GM12875 (cell line): Measurements from ENCODE around the gene CSGALNACT2.

ENCODE experiments used
- H3K4me3 ChIP-seq: one replicate; pipeline ENCODE4 v1.5.1; 2011; ENCODE audit warnings: low read depth, low read length, control low read depth
- TF ChIP-seq, protein P1 (sequence below): IDR thresholded peaks from 2 replicates; pipeline ENCODE4 v1.5.1; 2011; ENCODE audit warnings: low read depth, mild to moderate bottlenecking, control low read depth, inconsistent platforms, low read length, moderate library complexity, borderline replicate concordance; ENCODE audit not compliant: insufficient read depth

CSGALNACT2 gene

DNA sequence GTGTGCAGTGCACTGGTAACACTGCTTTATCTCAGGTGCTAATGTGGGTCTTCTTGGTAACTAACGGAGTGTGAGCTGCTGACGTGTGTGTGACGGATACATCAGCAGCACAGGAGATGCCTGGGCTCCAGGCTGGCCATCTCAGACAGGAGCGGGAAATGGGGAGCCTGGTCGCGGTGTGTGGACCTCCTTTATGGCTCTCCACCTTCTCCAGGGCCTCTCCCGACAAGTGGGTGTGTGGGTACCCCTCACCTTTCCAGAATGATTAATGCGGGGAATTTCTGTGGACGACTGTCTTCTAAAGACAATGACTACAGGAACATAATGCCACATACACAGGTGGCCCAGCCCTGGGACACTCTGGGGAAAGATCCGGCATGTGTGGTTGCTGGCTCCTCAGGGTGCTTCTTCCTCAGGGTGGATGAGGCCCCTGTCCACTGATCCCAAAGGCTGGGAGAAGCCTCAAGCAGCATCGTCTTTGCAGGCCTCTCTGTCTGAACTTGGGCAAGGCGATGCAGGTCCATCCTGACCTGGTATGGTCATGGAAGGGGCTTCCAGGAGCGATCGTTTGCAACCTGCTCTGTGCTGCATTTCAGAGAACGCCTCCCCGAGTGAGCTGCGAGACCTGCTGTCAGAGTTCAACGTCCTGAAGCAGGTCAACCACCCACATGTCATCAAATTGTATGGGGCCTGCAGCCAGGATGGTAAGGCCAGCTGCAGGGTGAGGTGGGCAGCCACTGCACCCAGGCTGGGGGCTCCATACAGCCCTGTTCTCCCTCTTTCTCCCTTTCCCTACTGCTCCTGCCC is 20.3 kb upstream of the CSGALNACT2 start:
- TF ChIP-seq, protein P1, sequence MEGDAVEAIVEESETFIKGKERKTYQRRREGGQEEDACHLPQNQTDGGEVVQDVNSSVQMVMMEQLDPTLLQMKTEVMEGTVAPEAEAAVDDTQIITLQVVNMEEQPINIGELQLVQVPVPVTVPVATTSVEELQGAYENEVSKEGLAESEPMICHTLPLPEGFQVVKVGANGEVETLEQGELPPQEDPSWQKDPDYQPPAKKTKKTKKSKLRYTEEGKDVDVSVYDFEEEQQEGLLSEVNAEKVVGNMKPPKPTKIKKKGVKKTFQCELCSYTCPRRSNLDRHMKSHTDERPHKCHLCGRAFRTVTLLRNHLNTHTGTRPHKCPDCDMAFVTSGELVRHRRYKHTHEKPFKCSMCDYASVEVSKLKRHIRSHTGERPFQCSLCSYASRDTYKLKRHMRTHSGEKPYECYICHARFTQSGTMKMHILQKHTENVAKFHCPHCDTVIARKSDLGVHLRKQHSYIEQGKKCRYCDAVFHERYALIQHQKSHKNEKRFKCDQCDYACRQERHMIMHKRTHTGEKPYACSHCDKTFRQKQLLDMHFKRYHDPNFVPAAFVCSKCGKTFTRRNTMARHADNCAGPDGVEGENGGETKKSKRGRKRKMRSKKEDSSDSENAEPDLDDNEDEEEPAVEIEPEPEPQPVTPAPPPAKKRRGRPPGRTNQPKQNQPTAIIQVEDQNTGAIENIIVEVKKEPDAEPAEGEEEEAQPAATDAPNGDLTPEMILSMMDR = no peak

DNA sequence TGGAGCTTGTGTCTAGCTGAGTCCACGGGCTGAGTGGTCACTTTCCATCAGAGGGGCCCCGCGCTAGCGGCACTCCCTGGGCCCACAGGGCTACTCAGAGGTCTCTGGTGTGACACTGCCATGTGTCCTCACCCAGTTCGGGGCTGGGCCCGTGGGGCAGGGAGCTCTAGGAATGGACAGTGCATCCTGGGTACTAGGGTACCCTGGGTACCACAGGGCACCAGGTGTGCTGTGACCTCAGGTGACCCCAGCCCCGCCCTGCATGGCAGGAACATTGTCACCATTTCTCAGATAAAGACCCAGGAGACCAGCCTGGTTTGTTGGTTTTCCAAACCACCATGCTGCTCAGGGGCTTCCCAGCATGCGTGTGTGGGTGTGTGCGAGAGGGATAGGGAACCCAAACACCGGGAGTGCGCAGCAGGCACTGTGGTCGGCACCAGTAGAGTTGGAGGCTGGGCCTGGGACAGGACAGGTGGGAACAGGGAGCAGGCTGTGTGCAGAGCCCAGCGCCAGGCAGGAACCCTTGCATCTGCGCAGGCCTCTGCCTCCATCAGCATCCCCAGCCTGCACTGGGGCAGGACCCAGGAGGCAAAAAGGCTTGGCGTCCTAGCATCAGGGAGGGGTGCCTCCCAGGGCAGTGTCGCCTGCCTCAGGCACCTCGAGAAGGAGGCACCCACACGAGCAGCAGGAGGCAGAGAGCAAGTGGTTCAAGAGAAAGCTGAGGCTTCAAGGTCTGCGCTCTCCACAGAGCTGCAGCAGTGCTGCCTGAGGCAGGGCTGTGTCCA is 19.4 kb upstream of the CSGALNACT2 start:
- no peak overlapping the region for H3K4me3 ChIP-seq
- TF ChIP-seq, protein P1 = no peak

More for the DNA sequence above, 20.3 kb upstream of the CSGALNACT2 start:
- no peak overlapping the region for H3K4me3 ChIP-seq

DNA sequence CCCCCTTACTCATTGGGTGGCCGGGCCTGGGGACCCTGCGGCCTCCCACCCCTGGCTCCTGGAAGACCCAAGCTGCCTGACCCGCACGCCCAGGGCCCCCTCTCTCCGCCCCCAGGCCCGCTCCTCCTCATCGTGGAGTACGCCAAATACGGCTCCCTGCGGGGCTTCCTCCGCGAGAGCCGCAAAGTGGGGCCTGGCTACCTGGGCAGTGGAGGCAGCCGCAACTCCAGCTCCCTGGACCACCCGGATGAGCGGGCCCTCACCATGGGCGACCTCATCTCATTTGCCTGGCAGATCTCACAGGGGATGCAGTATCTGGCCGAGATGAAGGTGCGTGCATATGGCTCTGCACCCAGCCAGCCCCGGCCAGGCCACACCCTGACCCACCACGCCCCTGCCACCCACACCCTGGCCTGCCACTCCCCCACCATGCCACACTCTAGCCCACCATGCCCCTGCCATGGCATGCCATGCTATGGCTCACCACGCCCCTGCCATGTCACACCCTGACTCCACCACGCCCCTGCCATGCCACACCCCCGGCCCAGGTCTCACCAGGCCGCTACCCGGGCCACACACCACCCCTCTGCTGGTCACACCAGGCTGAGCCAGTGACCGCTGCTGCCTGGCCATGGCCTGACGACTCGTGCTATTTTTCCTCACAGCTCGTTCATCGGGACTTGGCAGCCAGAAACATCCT is 18.7 kb upstream of the CSGALNACT2 start:
- TF ChIP-seq, protein P1 = no peak
- no peak overlapping the region for H3K4me3 ChIP-seq

DNA sequence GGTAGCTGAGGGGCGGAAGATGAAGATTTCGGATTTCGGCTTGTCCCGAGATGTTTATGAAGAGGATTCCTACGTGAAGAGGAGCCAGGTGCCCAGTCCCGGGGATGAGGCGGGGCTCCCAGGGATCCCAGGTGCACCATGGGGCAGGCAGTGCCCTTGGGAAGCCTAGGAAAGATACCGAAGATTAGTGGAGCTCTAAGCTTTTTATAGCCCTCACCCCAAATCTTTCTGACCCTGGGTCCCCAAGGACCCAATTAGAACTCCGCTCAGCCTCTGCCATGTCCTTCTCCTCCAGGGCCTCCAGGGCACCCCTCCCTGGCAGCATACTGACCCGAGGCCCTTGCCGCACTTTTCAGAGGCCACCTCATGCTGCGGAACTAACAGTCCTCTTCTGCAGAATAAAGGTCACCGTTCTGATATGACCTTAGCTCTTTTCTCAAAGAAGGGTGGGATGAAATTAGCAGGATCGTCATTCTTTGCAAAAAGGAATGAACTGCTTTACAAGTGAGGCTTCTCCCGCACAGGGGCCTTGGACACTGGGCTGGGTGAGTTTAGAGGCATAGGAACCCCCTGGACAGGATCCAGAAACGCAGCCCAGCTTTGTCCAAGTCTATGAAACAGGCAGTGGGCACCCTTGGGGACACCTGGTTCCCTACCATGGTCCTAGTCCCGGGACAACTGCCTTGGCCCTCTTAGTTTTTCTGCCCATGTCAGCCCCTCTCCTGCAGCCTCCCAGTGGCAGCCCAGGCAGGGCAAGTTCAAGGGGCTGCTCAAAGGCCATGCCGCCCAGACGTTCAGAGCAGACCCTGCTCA is 17.9 kb upstream of the CSGALNACT2 start:
- no peak overlapping the region for H3K4me3 ChIP-seq
- TF ChIP-seq, protein P1 = no peak

DNA sequence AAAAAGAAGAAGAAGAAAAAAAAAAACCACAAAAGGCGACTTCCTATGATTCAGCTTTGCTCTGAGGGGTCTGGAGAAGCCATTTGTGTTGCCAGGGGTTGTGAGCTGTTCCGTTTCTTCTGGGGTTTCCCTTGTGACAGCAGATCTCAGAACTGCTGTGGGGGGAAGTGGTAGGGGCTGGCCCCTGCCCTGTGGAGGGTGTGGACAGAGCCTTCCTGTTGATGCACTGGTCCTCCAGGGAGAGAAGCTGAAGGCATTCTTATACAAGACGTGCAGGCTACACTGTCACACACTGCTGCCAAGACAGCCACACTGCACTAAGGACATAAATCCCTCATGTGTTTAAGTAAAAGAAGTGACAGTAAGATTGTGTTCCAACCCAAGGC is 17.3 kb upstream of the CSGALNACT2 start:
- no peak overlapping the region for H3K4me3 ChIP-seq
- TF ChIP-seq, protein P1 = no peak

DNA sequence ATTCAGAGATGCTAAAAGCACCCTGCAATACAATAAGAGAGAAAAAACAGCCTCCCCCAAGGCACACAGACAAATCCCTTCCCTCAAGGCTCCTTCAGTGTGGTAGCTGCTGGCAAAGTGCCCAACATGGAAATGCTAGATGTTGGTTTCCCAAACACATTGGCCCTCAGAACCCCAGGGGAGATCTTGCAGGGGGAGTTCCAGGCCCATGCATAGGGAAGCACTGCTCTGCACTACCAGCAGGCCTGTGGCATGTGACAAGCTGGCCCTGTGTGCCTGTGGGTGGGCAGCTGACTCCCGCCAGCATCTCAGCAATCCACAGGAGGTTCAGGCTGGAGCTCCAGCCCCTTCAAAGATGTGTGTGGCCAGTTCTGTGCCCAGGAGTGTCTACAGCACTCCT is 16.8 kb upstream of the CSGALNACT2 start:
- no peak overlapping the region for H3K4me3 ChIP-seq
- TF ChIP-seq, protein P1 = no peak
